Measurements from ENCODE around the gene RAD51B. TPM values are rescaled to one million over a fixed set of nuclear protein-coding genes. Genes with fewer than 3 reads are reported as not detected.

Gene RAD51B
- total and polyA plus RNA-seq, 2 of the 13 experiments (the other 11 are each of a cell fraction or from before 2014, with no cell fraction given) = 7.0 to 9.5 TPM

GRCh38 chr14:68473069-68473468 lies 653.5 kb downstream of the RAD51B start (continued):
- no peak for TF ChIP-seq NCOA5 (CRISPR knock-in tag; IDR thresholded peaks at IDR 0.05)

GRCh38 chr14:68473794-68474193 lies 654.2 kb downstream of the RAD51B start:
- DNase-seq (ENCODE audit: low spot score) (no peak), ATAC-seq (no peak), FAIRE-seq (no peak)
- intact Hi-C loops (cut with micrococcal nuclease; ENCODE audit: unreplicated experiment) = no loop called here
- Histone ChIP-seq H4K20me1 (ENCODE audit: insufficient read depth, low read length) (no peaks in the 10 kb centered on the region), H3K27me3 (ENCODE audit: control insufficient read depth in 1 of 2, insufficient read depth in 2 of 2, low read length in 2 of 2) (no peaks in the 10 kb centered on the region), H3K27ac (ENCODE audit: extremely low read length, insufficient read depth, low read length) (no peak overlapping the region), H3K9me3 (ENCODE audit: low read length) (no peaks in the 10 kb centered on the region), H2AFZ (ENCODE audit: low read length) (no peak overlapping the region), H3K4me3 (replicated peaks in 1 of 3; ENCODE audit: insufficient read depth in 1 of 3, low read depth in 2 of 3, low read length in 3 of 3) (no peak overlapping the region), H3K79me2 (ENCODE audit: insufficient read depth, low read length) (no peaks in the 10 kb centered on the region), H3K4me1 (ENCODE audit: insufficient read depth, low read length) (peaks cover 40% of the 10 kb centered on the region), H3K4me2 (ENCODE audit: low read depth, low read length) (no peak overlapping the region), H3K36me3 (replicated peaks in 1 of 2; ENCODE audit: control insufficient read depth in 1 of 2, insufficient read depth in 2 of 2, low read length in 2 of 2) (no peaks in the 10 kb centered on the region), H3K9ac (ENCODE audit: insufficient read depth, low read depth, low read length) (no peak overlapping the region)
- CTCF ChIA-PET (ENCODE audit: low intra/inter-chr PET ratio, low total read pairs) = no interaction called here
- 81% methylated on average over 2 of the region's 2 CpGs for WGBS (ENCODE audit: low lambda C conversion rate)
- POLR2A ChIA-PET = no interaction called here
- in situ Hi-C loops (cut with HindIII; ENCODE audit: extremely low pct_ligation_motif_present, low pct_unique_long_range_greater_than_20kb) = no loop called here
- no TSS peak for BruUV-seq (replicated peaks)
- TF ChIP-seq CEBPB (IDR thresholded peaks at IDR 0.05; ENCODE audit: borderline replicate concordance, low read depth, low read length) (peak; percentile 63; the same call in 1 of the 2 replicates), RAD51 (IDR thresholded peaks at IDR 0.05; ENCODE audit: borderline replicate concordance) (peak; percentile 78), MNT (IDR thresholded peaks at IDR 0.05) (0 out of 2 replicates have a peak, but pooled peaks have one; percentile 22), SSRP1 (CRISPR knock-in tag; IDR thresholded peaks at IDR 0.05) (no peak), ZNF670 (CRISPR knock-in tag; IDR thresholded peaks at IDR 0.05; ENCODE audit: borderline replicate concordance) (no peak), HMG20A (CRISPR knock-in tag; IDR thresholded peaks at IDR 0.05; ENCODE audit: borderline replicate concordance) (no peak), ZNF879 (CRISPR knock-in tag; IDR thresholded peaks at IDR 0.05) (no peak), USF2 (IDR thresholded peaks at IDR 0.05; ENCODE audit: low read depth, low read length) (peak; percentile 92), USF2 (CRISPR knock-in tag; IDR thresholded peaks at IDR 0.05; ENCODE audit: borderline replicate concordance) (no peak; the same call in 1 of the 2 replicates), NR0B2 (CRISPR knock-in tag; IDR thresholded peaks at IDR 0.05) (no peak), CREM (IDR thresholded peaks at IDR 0.05) (no peak), CREM (CRISPR knock-in tag; IDR thresholded peaks at IDR 0.05) (no peak), CENPT (CRISPR knock-in tag; IDR thresholded peaks at IDR 0.05; ENCODE audit: low read depth) (no peak)
- TF ChIP-seq, protein P1, sequence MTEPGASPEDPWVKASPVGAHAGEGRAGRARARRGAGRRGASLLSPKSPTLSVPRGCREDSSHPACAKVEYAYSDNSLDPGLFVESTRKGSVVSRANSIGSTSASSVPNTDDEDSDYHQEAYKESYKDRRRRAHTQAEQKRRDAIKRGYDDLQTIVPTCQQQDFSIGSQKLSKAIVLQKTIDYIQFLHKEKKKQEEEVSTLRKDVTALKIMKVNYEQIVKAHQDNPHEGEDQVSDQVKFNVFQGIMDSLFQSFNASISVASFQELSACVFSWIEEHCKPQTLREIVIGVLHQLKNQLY (CRISPR knock-in tag; IDR thresholded peaks at IDR 0.05) = no peak

Data from HepG2 (cell line).